ENCODE data around the gene SEMA4A. TPM values are rescaled to one million over a fixed set of nuclear protein-coding genes. Genes with fewer than 3 reads are reported as not detected.

The SEMA4A gene
- total RNA-seq, 3 donors from 2014 or later (not counting 1 experiment from before 2014, with no cell fraction given) = 2.6 to 13.0 (median 7.0) TPM

DNA sequence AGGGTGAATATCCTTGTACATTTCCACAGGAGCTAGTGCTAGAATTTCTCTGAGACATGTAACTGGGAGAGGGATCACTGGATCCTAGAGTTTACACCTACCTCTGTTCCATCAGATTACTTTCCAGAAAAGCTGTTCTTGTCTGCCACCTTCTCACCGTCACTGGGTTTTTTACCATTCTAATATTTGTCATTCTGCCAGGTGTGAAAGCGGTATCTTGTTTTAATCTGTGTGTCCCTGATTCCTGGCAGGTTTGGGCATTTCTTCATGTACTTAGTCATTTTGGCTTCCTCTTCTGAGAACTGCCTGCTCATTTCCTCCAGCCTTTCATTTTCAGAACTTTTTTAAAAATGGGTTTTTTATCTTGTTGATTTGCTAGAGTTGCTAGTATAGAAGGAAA, 64.5 kb downstream of the SEMA4A start:
- intact Hi-C loops (cut with micrococcal nuclease) = no loop called here
- 21% methylated on average over 2 of the region's 2 CpGs for WGBS (ENCODE audit: insufficient coverage)
- TF ChIP-seq, protein P1, sequence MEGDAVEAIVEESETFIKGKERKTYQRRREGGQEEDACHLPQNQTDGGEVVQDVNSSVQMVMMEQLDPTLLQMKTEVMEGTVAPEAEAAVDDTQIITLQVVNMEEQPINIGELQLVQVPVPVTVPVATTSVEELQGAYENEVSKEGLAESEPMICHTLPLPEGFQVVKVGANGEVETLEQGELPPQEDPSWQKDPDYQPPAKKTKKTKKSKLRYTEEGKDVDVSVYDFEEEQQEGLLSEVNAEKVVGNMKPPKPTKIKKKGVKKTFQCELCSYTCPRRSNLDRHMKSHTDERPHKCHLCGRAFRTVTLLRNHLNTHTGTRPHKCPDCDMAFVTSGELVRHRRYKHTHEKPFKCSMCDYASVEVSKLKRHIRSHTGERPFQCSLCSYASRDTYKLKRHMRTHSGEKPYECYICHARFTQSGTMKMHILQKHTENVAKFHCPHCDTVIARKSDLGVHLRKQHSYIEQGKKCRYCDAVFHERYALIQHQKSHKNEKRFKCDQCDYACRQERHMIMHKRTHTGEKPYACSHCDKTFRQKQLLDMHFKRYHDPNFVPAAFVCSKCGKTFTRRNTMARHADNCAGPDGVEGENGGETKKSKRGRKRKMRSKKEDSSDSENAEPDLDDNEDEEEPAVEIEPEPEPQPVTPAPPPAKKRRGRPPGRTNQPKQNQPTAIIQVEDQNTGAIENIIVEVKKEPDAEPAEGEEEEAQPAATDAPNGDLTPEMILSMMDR (IDR thresholded peaks at IDR 0.05) = no peak
- peak in 1 of 2 donors; percentile 61 for DNase-seq
- H3K36me3 Mint-ChIP-seq = peaks cover 11% of the 10 kb centered on the region
- Histone ChIP-seq H3K36me3 (ENCODE audit: control insufficient read depth, insufficient read depth, low read length) (peaks cover 18% of the 10 kb centered on the region), H3K4me3 (ENCODE audit: low read length) (no peak overlapping the region), H3K27me3 (ENCODE audit: control insufficient read depth, insufficient read depth, low read length) (no peaks in the 10 kb centered on the region), H3K4me1 (ENCODE audit: control insufficient read depth, insufficient read depth, low read length) (peaks cover 18% of the 10 kb centered on the region), H3K27ac (ENCODE audit: low read length) (peak overlapping the region; percentile 0), H3K9me3 (ENCODE audit: control insufficient read depth, insufficient read depth, low read length) (no peaks in the 10 kb centered on the region)
- peak overlapping the region; percentile 32 to 65 for H3K27ac Mint-ChIP-seq
- peak overlapping the region; percentile 33 for H3K4me3 Mint-ChIP-seq
- peaks cover 21 to 30% of the 10 kb centered on the region in 2 donors for H3K4me1 Mint-ChIP-seq
- no peak for ATAC-seq
- no peaks in the 10 kb centered on the region for H3K27me3 Mint-ChIP-seq (ENCODE audit: low read depth in 2 of 2)
- H3K9me3 Mint-ChIP-seq = no peaks in the 10 kb centered on the region

DNA sequence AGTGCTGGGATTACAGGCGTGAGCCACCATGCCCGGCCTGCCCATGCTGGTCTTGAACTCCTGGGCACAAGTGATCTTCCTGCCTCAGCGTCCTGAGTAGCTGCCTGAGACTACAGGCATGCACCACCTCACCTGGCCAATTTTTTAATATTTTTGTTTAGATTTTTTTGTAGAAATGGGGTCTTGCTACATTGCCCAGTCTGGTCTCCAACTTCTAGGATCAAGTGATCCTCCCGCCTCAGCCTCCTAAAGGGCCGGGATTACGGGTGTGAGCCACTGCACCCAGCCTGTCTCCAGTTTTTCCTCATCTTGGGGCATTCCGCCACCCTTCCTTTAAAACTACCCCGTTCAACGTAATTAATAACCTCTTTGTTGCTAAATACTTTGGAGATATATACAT, 66.8 kb downstream of the SEMA4A start:
- Histone ChIP-seq H3K27ac (ENCODE audit: low read length) (no peak overlapping the region), H3K4me1 (ENCODE audit: control insufficient read depth, insufficient read depth, low read length) (peaks cover 5% of the 10 kb centered on the region), H3K27me3 (ENCODE audit: control insufficient read depth, insufficient read depth, low read length) (no peaks in the 10 kb centered on the region), H3K9me3 (ENCODE audit: control insufficient read depth, insufficient read depth, low read length) (no peaks in the 10 kb centered on the region), H3K4me3 (ENCODE audit: low read length) (no peak overlapping the region), H3K36me3 (ENCODE audit: control insufficient read depth, insufficient read depth, low read length) (peaks cover 26% of the 10 kb centered on the region)
- Mint-ChIP-seq H3K4me1 (peaks cover 8 to 24% of the 10 kb centered on the region in 2 donors), H3K27ac (no peak overlapping the region), H3K9me3 (no peaks in the 10 kb centered on the region), H3K4me3 (no peak overlapping the region), H3K27me3 (ENCODE audit: low read depth in 2 of 2) (no peaks in the 10 kb centered on the region), H3K36me3 (peaks cover 11% of the 10 kb centered on the region)
- 97% methylated on average over 6 of the region's 9 CpGs for WGBS (ENCODE audit: insufficient coverage)
- TF ChIP-seq, protein P1 (IDR thresholded peaks at IDR 0.05) = no peak
- ATAC-seq = no peak
- no peak for DNase-seq
- intact Hi-C loops (cut with micrococcal nuclease) = no loop called here

DNA sequence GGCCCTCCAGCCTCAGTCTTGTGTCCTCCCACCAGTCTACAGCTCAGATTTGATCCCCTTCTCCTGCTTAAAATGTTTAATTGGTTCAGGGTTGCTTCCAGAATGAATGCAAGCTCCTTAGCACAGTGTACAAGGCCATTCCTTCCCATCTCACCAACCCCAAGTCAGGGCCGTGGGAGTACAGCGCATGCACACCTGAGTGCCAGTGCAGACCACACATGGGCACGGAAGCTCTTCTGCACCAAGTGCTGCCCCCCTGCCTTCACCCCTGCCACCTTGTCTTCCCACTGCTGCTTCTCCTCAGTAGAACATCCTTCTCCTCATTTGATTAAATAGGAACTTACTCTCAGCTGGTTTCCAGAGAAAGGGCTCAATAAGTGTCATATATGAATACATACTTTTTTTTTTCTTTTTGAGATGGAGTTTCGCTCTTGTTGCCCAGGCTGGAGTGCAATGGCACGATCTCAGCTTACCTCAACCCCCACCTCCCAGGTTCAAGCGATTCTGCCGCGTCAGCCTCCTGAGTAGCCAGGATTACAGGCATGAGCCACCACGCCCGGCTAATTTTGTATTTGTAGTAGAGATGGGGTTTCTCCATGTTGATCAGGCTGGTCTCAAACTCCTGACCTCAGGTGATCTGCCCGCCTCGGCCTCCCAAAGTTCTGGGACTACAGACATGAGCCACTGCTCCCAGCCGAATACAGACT, 68.8 kb downstream of the SEMA4A start:
- H3K27ac ChIP-seq (ENCODE audit: low read length) = no peak overlapping the region
- peaks cover 8 to 32% of the 10 kb centered on the region in 2 donors for H3K4me1 Mint-ChIP-seq
- no peak overlapping the region for H3K4me3 ChIP-seq (ENCODE audit: low read length)
- H3K4me3 Mint-ChIP-seq = no peak overlapping the region
- no peaks in the 10 kb centered on the region for H3K27me3 Mint-ChIP-seq (ENCODE audit: low read depth in 2 of 2)
- WGBS (ENCODE audit: insufficient coverage) = 91% methylated on average over 12 of the region's 13 CpGs
- peaks cover 29% of the 10 kb centered on the region for H3K36me3 ChIP-seq (ENCODE audit: control insufficient read depth, insufficient read depth, low read length)
- TF ChIP-seq, protein P1 (IDR thresholded peaks at IDR 0.05) = no peak
- no peaks in the 10 kb centered on the region for H3K9me3 Mint-ChIP-seq
- peaks cover 11% of the 10 kb centered on the region for H3K36me3 Mint-ChIP-seq
- peaks cover 8% of the 10 kb centered on the region for H3K4me1 ChIP-seq (ENCODE audit: control insufficient read depth, insufficient read depth, low read length)
- H3K27ac Mint-ChIP-seq = no peak overlapping the region
- no peak for ATAC-seq
- no peaks in the 10 kb centered on the region for H3K27me3 ChIP-seq (ENCODE audit: control insufficient read depth, insufficient read depth, low read length)
- DNase-seq = no peak
- H3K9me3 ChIP-seq (ENCODE audit: control insufficient read depth, insufficient read depth, low read length) = no peaks in the 10 kb centered on the region
- intact Hi-C loops (cut with micrococcal nuclease) = no loop called here

DNA sequence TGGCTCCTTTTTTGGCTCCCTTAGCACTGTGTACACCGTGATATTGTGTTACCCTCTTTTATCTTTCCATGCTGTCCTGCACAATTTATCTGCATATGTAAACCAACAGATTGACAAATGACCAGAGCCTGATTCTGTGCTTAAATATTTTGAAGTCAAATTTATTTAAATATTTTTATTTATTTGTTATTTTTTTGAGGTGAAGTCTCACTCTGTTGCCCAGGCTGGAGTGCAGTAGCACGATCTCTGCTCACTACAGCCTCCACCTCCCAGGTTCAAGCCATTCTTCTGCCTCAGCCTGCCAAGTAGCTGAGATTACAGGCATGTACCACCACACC, 72.3 kb downstream of the SEMA4A start:
- DNase-seq (no peak), ATAC-seq (no peak)
- 10% methylated on average over 2 of the region's 2 CpGs for WGBS (ENCODE audit: insufficient coverage)
- no peaks in the 10 kb centered on the region for H3K9me3 ChIP-seq (ENCODE audit: control insufficient read depth, insufficient read depth, low read length)
- H3K4me1 Mint-ChIP-seq = peaks cover 0 to 19% of the 10 kb centered on the region in 2 donors
- TF ChIP-seq, protein P1 (IDR thresholded peaks at IDR 0.05) = peak; percentile 20
- intact Hi-C loops (cut with micrococcal nuclease) = loop anchor here (1.0 kb wide), 2 partner anchors 79 to 135 kb away; no protein-coding TSS in a partner anchor
- H3K9me3 Mint-ChIP-seq = no peaks in the 10 kb centered on the region
- H3K4me3 ChIP-seq (ENCODE audit: low read length) = no peak overlapping the region
- no peak overlapping the region for H3K4me3 Mint-ChIP-seq
- H3K27ac ChIP-seq (ENCODE audit: low read length) = no peak overlapping the region
- H3K27me3 Mint-ChIP-seq (ENCODE audit: low read depth in 2 of 2) = no peaks in the 10 kb centered on the region
- peak overlapping the region in 1 of 2 donors; percentile 23 for H3K27ac Mint-ChIP-seq
- peaks cover 33% of the 10 kb centered on the region for H3K36me3 ChIP-seq (ENCODE audit: control insufficient read depth, insufficient read depth, low read length)
- peaks cover 4% of the 10 kb centered on the region for H3K4me1 ChIP-seq (ENCODE audit: control insufficient read depth, insufficient read depth, low read length)
- H3K36me3 Mint-ChIP-seq = peaks cover 11% of the 10 kb centered on the region
- H3K27me3 ChIP-seq (ENCODE audit: control insufficient read depth, insufficient read depth, low read length) = no peaks in the 10 kb centered on the region

All from natural killer cell (primary cell).